ENCODE results near the gene ALDH16A1.
A peak's percentile ranks its signal among the peaks of the same experiment; 100 is the strongest.

The ALDH16A1 gene

GRCh38 chr19:49497789-49498103, 44.7 kb downstream of the ALDH16A1 start:
- peak overlapping the region; percentile 100 for H3K4me3 ChIP-seq (ENCODE audit: low read length)
- TF ChIP-seq CTCF (conservative IDR thresholded peaks at IDR 0.05; ENCODE audit: low read depth, low read length), result no peak
- no peak for DNase-seq (ENCODE audit: low read depth)

GRCh38 chr19:49498475-49498874, 45.5 kb downstream of the ALDH16A1 start:
- no peak overlapping the region for H3K4me3 ChIP-seq (ENCODE audit: low read length)
- TF ChIP-seq CTCF (conservative IDR thresholded peaks at IDR 0.05; ENCODE audit: low read depth, low read length), result no peak
- DNase-seq (ENCODE audit: low read depth), result no peak

- no peak overlapping the region for H3K4me3 ChIP-seq (ENCODE audit: low read length)
- no peak for DNase-seq (ENCODE audit: low read depth)
- TF ChIP-seq CTCF (conservative IDR thresholded peaks at IDR 0.05; ENCODE audit: low read depth, low read length), result no peak
These were observed 46.1 kb downstream of the ALDH16A1 start for GRCh38 chr19:49499030-49499670.

- DNase-seq (ENCODE audit: low read depth), result peak; percentile 66
- H3K4me3 ChIP-seq (ENCODE audit: low read length), result no peak overlapping the region
- TF ChIP-seq CTCF (conservative IDR thresholded peaks at IDR 0.05; ENCODE audit: low read depth, low read length), result peak; percentile 61
These were observed 50.0 kb downstream of the ALDH16A1 start for GRCh38 chr19:49502866-49503581.

- H3K4me3 ChIP-seq (ENCODE audit: low read length), result no peak overlapping the region
- no peak for DNase-seq (ENCODE audit: low read depth)
- TF ChIP-seq CTCF (conservative IDR thresholded peaks at IDR 0.05; ENCODE audit: low read depth, low read length), result no peak
These were observed 50.5 kb downstream of the ALDH16A1 start for GRCh38 chr19:49503582-49503962.

- peak; percentile 82 for TF ChIP-seq CTCF (conservative IDR thresholded peaks at IDR 0.05; ENCODE audit: low read depth, low read length)
- H3K4me3 ChIP-seq (ENCODE audit: low read length), result no peak overlapping the region
- no peak for DNase-seq (ENCODE audit: low read depth)
These were observed 53.6 kb downstream of the ALDH16A1 start for GRCh38 chr19:49506575-49507105.
